GM15510 (cell line): Measurements from ENCODE around the gene SLC2A13.

Experiments
- POLR2A ChIP-seq: IDR thresholded peaks from 3 replicates; pipeline ENCODE4 v1.6.1; 2011; ENCODE audit warnings: borderline replicate concordance; ENCODE audit not compliant: insufficient read length; ENCODE audit errors: extremely low read depth

The SLC2A13 gene

GRCh38 chr12:39912211-39912980 lies 193.5 kb downstream of the SLC2A13 start:
- no peak for TF ChIP-seq POLR2A

DNA sequence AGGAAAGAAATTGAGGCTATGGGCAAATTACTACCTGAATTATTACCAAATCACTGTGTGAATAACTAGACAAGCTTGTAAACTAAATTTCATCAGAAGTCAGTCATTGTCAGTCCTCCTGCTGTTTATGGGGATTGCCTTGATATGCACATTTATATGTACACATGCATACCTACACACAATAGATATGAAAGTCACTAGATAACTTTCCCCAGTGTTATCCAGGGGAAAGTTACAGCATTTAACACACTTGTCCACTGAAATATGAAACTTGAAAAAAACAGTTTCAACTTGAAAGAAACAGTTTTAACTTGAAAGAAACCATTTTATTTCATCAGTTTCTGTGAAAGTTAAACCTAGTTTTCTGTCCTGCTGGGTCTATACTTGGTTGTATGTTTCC lies 199.6 kb downstream of the SLC2A13 start:
- TF ChIP-seq POLR2A = no peak

- no peak for TF ChIP-seq POLR2A
These were observed 200.7 kb downstream of the SLC2A13 start for GRCh38 chr12:39905152-39905551.

DNA sequence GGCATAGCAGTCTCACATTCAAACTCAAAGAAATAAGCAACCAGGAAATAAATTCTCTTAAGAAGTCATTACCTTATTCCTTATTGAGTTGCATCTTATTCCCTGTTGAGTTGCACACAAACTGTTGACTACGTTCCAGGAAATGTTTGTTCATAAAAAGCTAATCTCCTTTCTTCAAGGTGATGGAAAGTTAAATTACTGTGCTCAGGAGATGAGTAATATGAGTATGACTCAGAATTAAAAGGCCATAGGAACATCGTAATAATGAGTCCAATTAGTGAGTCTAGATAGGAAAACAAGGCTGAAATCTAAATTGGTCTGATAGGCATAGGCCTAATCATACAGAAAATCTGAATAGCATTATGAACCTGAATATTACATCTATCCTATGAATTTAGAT lies 203.1 kb downstream of the SLC2A13 start:
- no peak for TF ChIP-seq POLR2A

GRCh38 chr12:39897315-39897714 lies 208.6 kb downstream of the SLC2A13 start:
- TF ChIP-seq POLR2A = no peak

- TF ChIP-seq POLR2A = no peak
These were observed 213.7 kb downstream of the SLC2A13 start for GRCh38 chr12:39892146-39892545.

GRCh38 chr12:39887856-39888255 lies 218.0 kb downstream of the SLC2A13 start:
- no peak for TF ChIP-seq POLR2A

DNA sequence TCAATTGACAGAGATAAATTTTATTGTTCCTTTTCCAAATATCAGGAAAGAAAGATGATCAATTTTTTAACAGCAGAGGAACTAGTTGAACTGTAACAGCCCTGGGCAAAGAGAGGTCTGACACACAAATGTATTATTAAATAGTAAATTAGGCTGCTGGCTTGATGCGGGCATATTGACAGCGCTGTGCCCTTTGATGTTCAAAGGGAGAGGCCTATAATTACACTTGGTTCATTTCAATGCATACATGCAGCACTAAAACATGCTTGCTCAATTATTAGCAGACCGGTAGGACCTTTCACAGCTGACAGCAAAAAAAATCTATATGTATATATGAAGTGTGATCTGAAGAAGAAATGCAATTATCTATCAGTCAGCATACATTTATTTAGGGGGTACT lies 219.8 kb downstream of the SLC2A13 start:
- TF ChIP-seq POLR2A = no peak

GRCh38 chr12:39884616-39885125 lies 221.2 kb downstream of the SLC2A13 start:
- no peak for TF ChIP-seq POLR2A

DNA sequence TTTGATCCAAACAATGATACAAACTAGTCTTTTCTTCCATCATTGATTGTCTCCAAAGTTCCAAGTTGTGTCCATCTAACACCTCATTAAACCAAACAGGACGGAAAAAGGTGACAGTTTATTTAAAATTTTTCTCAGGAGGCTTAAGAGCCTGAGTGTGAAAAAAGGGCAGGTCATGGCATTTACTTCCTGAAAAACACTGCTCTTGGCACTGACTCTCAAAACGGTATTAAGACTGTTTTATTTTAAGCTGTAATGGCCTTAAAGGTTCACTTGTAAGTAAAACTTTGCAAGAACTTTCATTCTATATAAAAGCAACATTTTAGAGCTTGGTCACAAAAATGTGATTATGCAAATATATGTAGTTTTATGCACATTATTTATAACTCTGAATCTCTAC lies 222.5 kb downstream of the SLC2A13 start:
- TF ChIP-seq POLR2A = no peak

GRCh38 chr12:39878753-39879152 lies 227.1 kb downstream of the SLC2A13 start:
- no peak for TF ChIP-seq POLR2A

GRCh38 chr12:39875721-39876120 lies 230.2 kb downstream of the SLC2A13 start:
- TF ChIP-seq POLR2A = no peak

DNA sequence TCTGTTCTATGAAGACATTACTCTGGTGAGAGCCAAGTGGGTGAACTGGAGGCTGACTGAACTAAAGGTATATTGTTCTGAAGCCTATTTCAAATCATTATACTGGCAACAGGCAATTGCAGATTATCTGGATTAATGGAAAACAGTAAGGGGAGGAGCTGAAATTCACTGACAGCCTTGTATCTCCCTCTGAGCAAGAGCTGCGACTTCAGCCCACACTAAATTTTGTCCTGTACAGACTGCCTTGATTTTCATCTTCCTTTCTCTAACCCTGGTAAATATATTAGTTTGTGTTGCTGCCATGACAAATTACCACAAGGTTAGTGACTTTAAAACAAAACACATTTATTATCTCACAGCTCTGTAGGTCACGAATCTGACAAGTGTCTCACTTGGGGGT lies 231.1 kb downstream of the SLC2A13 start:
- TF ChIP-seq POLR2A = no peak

DNA sequence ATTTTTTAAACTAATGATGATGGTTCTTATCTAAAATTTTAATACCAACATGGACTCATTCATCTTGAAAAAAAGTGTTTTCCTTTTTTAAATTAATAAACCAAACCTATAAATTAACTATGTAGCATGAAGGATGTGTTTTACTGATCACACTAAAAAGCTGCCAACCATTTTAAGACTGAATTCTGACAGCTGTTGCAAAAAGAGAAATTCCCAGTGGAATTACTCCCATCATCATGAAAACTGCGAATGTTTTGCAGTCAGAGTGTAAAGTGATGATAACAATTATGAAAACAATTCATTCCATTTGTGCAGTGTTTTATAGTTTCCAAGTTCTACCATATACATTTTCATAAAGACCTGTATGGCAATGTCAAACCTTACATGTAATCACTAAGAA lies 232.8 kb downstream of the SLC2A13 start:
- no peak for TF ChIP-seq POLR2A

DNA sequence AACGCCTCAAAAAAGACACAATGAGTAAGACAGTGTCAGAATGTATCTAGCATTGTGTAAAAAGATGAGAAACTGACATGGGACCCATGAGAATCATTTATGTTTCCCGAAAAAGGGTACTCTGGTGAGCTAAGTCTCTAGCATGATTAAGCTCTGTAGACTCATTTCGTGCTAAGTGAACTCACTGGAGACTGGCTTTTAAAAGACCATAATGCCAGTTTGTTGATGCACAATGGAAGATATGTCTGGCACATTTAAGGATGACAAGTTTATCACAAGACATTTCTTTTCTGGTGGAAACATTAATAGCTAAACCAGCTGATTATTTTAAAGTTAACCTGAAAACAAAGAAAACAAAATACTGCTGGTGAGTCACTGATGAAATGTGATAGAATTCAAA lies 233.5 kb downstream of the SLC2A13 start:
- TF ChIP-seq POLR2A = no peak

DNA sequence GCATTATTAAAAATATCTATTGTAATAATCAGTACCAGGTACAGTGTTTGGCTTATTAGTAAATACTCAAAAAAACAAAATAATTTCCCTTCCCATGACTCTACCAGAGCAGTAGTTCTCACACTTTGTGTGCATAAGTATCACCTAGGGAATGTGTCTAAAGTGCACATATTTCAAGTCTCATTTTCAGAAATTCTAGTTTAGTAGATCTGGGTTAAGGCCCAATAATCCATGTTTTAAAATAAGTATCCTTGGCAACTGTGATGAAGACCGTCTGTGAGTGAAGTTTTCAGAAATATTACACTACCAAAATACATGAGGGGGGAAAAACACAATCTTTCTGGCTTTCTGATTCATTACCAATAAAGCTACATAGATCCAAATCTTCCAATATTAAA lies 237.6 kb downstream of the SLC2A13 start:
- TF ChIP-seq POLR2A = no peak
